Bronchial epithelial cell (primary cell): ENCODE measurements around the gene PPP1R7. TPM values are rescaled to one million over a fixed set of nuclear protein-coding genes. Genes with fewer than 3 reads are reported as not detected.

Experiments
- DNase-seq: peaks from one replicate; pipeline ENCODE4 v3.0.0-alpha.2; 2010; ENCODE audit warnings: low read depth
- FAIRE-seq: peaks from 2 replicates; lab custom pipeline; 2011; peaks lifted over from hg19 to GRCh38; lab: Jason Lieb, UNC
- H3K27me3 ChIP-seq: 2 replicates; pipeline ENCODE4 v1.5.1; 2011; ENCODE audit warnings: low read length; ENCODE audit not compliant: control insufficient read depth, insufficient read depth
- H3K36me3 ChIP-seq: 2 replicates; pipeline ENCODE4 v1.5.1; 2011; ENCODE audit warnings: low read length; ENCODE audit not compliant: control insufficient read depth, insufficient read depth
- H3K4me3 ChIP-seq: 2 replicates; pipeline ENCODE4 v1.5.1; 2011; ENCODE audit warnings: mild to moderate bottlenecking, low read depth, low read length, control low read depth
- CTCF ChIP-seq: IDR thresholded peaks from 2 replicates; pipeline ENCODE4 v1.5.1; 2011; ENCODE audit warnings: mild to moderate bottlenecking, moderate library complexity, low read length, control low read depth, inconsistent platforms; ENCODE audit not compliant: insufficient read depth, severe bottlenecking
- total RNA-seq: library from RNA; depleted of rRNA; stranded (reverse); fragments of >200 nt; gene quantifications from 2 replicates; pipeline ENCODE4 v1.2.1, GENCODE V29; 2014

Gene PPP1R7
- total RNA-seq, 1 donor from 2014 or later, result 32.4 TPM

GRCh38 chr2:241108271-241109209 is 41.7 kb upstream of the PPP1R7 start:
- DNase-seq, result no peak
- H3K4me3 ChIP-seq, result no peak overlapping the region
- H3K36me3 ChIP-seq, result no peaks in the 10 kb centered on the region
- FAIRE-seq, result peak; percentile 60
- no peaks in the 10 kb centered on the region for H3K27me3 ChIP-seq
- no peak for TF ChIP-seq CTCF

GRCh38 chr2:241109210-241110088 is 40.8 kb upstream of the PPP1R7 start:
- no peaks in the 10 kb centered on the region for H3K27me3 ChIP-seq
- H3K36me3 ChIP-seq, result no peaks in the 10 kb centered on the region
- TF ChIP-seq CTCF, result no peak
- H3K4me3 ChIP-seq, result no peak overlapping the region
- no peak for DNase-seq
- no peak for FAIRE-seq

GRCh38 chr2:241110089-241110606 is 40.1 kb upstream of the PPP1R7 start:
- no peak for FAIRE-seq
- no peak overlapping the region for H3K4me3 ChIP-seq
- no peaks in the 10 kb centered on the region for H3K27me3 ChIP-seq
- DNase-seq, result no peak
- no peaks in the 10 kb centered on the region for H3K36me3 ChIP-seq
- TF ChIP-seq CTCF, result no peak

GRCh38 chr2:241110607-241111439 is 39.4 kb upstream of the PPP1R7 start:
- Histone ChIP-seq H3K36me3 (no peaks in the 10 kb centered on the region), H3K4me3 (no peak overlapping the region), H3K27me3 (no peaks in the 10 kb centered on the region)
- FAIRE-seq (peak; percentile 36), DNase-seq (no peak)
- no peak for TF ChIP-seq CTCF

GRCh38 chr2:241111440-241111805 is 38.8 kb upstream of the PPP1R7 start:
- no peaks in the 10 kb centered on the region for H3K36me3 ChIP-seq
- no peak for FAIRE-seq

More at GRCh38 chr2:241111440-241111805, 38.8 kb upstream of the PPP1R7 start:
- TF ChIP-seq CTCF, result no peak
- H3K27me3 ChIP-seq, result no peaks in the 10 kb centered on the region
- H3K4me3 ChIP-seq, result no peak overlapping the region
- DNase-seq, result no peak
